Measurements from ENCODE around the gene FKBP5. TPM values are rescaled to one million over a fixed set of nuclear protein-coding genes. Genes with fewer than 3 reads are reported as not detected.
"Not testable (repeated sequence)": the region's sequence is repeated elsewhere in the genome, so short reads cannot be mapped to it uniquely, and the experiment has no call there.

The FKBP5 gene
- total RNA-seq, 4 donors from 2014 or later: 304 to 768 (median 608) TPM

- Histone ChIP-seq H3K27me3 (no peaks in the 10 kb centered on the region), H3K4me1 (no peaks in the 10 kb centered on the region), H3K36me3 (no peaks in the 10 kb centered on the region), H3K4me3 (no peak overlapping the region), H3K9me3 (peaks cover 0 to 6% (median 2%) of the 10 kb centered on the region in 4 donors), H3K27ac (no peak overlapping the region)
- TF ChIP-seq POLR2A (IDR thresholded peaks at IDR 0.05): no peak
- TF ChIP-seq CTCF (IDR thresholded peaks at IDR 0.05): no peak
- WGBS, 2 donors: 41 to 58% methylated on average over 3 of the region's 3 CpGs
- DNase-seq (ENCODE audit: low spot score in 2 of 2): no peak
Observed at GRCh38 chr6:35706468-35706867, 17.8 kb upstream of the FKBP5 start.

- DNase-seq (ENCODE audit: low spot score in 2 of 2): no peak
- TF ChIP-seq CTCF (IDR thresholded peaks at IDR 0.05): no peak
- no peak for TF ChIP-seq EP300 (IDR thresholded peaks at IDR 0.05)
- TF ChIP-seq POLR2A (IDR thresholded peaks at IDR 0.05): no peak
- H3K9me3 ChIP-seq: peaks cover 0 to 6% (median 2%) of the 10 kb centered on the region in 4 donors
- no peaks in the 10 kb centered on the region for H3K4me1 ChIP-seq
- H3K4me3 ChIP-seq: no peak overlapping the region
- no peak overlapping the region for H3K27ac ChIP-seq
- no peaks in the 10 kb centered on the region for H3K36me3 ChIP-seq
- no peaks in the 10 kb centered on the region for H3K27me3 ChIP-seq
Observed at GRCh38 chr6:35703554-35703953, 14.8 kb upstream of the FKBP5 start.

GRCh38 chr6:35698858-35699257 lies 10.1 kb upstream of the FKBP5 start:
- Histone ChIP-seq H3K9me3 (peaks cover 0 to 10% (median 2%) of the 10 kb centered on the region in 4 donors), H3K4me1 (no peaks in the 10 kb centered on the region), H3K27ac (no peak overlapping the region), H3K27me3 (no peaks in the 10 kb centered on the region), H3K4me3 (no peak overlapping the region), H3K36me3 (no peaks in the 10 kb centered on the region)
- no peak for TF ChIP-seq CTCF (IDR thresholded peaks at IDR 0.05)
- no peak for TF ChIP-seq EP300 (IDR thresholded peaks at IDR 0.05)
- no peak for TF ChIP-seq POLR2A (IDR thresholded peaks at IDR 0.05)
- no peak for DNase-seq (ENCODE audit: low spot score in 2 of 2)
- 84 to 92% methylated on average over 3 of the region's 3 CpGs for WGBS, 2 donors

GRCh38 chr6:35698430-35698829 lies 9.7 kb upstream of the FKBP5 start:
- H3K27ac ChIP-seq; H3K4me1 ChIP-seq; H3K36me3 ChIP-seq; H3K4me3 ChIP-seq; H3K27me3 ChIP-seq; DNase-seq (ENCODE audit: low spot score in 2 of 2); H3K9me3 ChIP-seq: not testable (repeated sequence)
- 82 to 89% methylated on average over 7 of the region's 7 CpGs for WGBS, 2 donors

GRCh38 chr6:35694462-35694861 lies 5.7 kb upstream of the FKBP5 start:
- peaks cover 0 to 30% (median 20%) of the 10 kb centered on the region in 4 donors for H3K4me1 ChIP-seq
- peaks cover 0 to 5% (median 0%) of the 10 kb centered on the region in 4 donors for H3K9me3 ChIP-seq
- WGBS, 2 donors: 77 to 87% methylated on average over 2 of the region's 2 CpGs
- DNase-seq (ENCODE audit: low spot score in 2 of 2): no peak
- no peaks in the 10 kb centered on the region for H3K36me3 ChIP-seq
- H3K27me3 ChIP-seq: no peaks in the 10 kb centered on the region
- H3K4me3 ChIP-seq: no peak overlapping the region
- no peak overlapping the region for H3K27ac ChIP-seq
- TF ChIP-seq CTCF (IDR thresholded peaks at IDR 0.05): no peak
- TF ChIP-seq EP300 (IDR thresholded peaks at IDR 0.05): no peak
- TF ChIP-seq POLR2A (IDR thresholded peaks at IDR 0.05): no peak

Data from tibial nerve (tissue), 4 donors.